ENCODE measurements around the gene RABGGTA.

DNA sequence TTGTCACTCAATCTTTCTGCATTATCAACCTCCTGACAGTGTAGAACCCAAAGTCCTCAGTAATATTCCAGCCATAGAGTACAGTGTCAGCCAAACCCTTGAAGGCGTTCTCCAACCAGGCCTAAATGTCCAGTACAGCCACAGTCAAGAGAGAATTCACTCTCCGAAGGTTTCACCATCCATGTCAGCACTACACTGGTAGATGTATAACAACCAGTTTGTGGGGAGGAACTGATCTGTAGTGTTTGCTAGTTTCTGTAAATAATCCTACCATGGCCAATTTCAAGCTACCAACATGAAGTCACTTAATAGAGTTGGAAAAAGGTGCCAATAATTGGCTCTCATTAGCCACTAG is 55.1 kb downstream of the RABGGTA start:
- TF ChIP-seq, protein P1, sequence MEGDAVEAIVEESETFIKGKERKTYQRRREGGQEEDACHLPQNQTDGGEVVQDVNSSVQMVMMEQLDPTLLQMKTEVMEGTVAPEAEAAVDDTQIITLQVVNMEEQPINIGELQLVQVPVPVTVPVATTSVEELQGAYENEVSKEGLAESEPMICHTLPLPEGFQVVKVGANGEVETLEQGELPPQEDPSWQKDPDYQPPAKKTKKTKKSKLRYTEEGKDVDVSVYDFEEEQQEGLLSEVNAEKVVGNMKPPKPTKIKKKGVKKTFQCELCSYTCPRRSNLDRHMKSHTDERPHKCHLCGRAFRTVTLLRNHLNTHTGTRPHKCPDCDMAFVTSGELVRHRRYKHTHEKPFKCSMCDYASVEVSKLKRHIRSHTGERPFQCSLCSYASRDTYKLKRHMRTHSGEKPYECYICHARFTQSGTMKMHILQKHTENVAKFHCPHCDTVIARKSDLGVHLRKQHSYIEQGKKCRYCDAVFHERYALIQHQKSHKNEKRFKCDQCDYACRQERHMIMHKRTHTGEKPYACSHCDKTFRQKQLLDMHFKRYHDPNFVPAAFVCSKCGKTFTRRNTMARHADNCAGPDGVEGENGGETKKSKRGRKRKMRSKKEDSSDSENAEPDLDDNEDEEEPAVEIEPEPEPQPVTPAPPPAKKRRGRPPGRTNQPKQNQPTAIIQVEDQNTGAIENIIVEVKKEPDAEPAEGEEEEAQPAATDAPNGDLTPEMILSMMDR (conservative IDR thresholded peaks at IDR 0.05; ENCODE audit: low read length), result no peak
- no peak for TF ChIP-seq EZH2phosphoT487 (IDR thresholded peaks at IDR 0.05; ENCODE audit: borderline replicate concordance, low read depth, low read length)

All from OCI-LY7 (cell line).